Vagina (tissue), 2 donors: ENCODE data around the gene MSL2. TPM values are rescaled to one million over a fixed set of nuclear protein-coding genes. Genes with fewer than 3 reads are reported as not detected.
"Not testable (repeated sequence)": the region's sequence is repeated elsewhere in the genome, so short reads cannot be mapped to it uniquely, and the experiment has no call there.

Source experiments
- DNase-seq, 2 donors: peaks; one replicate each; pipeline ENCODE4 v3.0.0-alpha.2; 2017; ENCODE audit errors: extremely low spot score in 2 of 2
- H3K27ac ChIP-seq: fragments of 200-600 bp; sonication (generic); one replicate; pipeline ENCODE4 v1.5.1; 2019
- H3K27me3 ChIP-seq: fragments of 200-600 bp; sonication (generic); one replicate; pipeline ENCODE4 v1.5.1; 2019
- H3K36me3 ChIP-seq, 2 donors: fragments of 200-600 bp; sonication (generic); one replicate each; pipeline ENCODE4 v1.5.1; 2017 to 2019
- H3K4me1 ChIP-seq: fragments of 200-600 bp; sonication (generic); one replicate; pipeline ENCODE4 v1.5.1; 2019
- H3K4me3 ChIP-seq, 2 donors: fragments of 200-600 bp; sonication (generic); 1 replicate in 1 of 2; 2 replicates in 1 of 2; pipeline ENCODE4 v1.5.1; 2016 to 2019
- H3K9me3 ChIP-seq: fragments of 200-600 bp; sonication (generic); one replicate; pipeline ENCODE4 v1.5.1; 2019
- POLR2A ChIP-seq, 2 donors: fragments of 450-650 bp; IDR thresholded peaks; one replicate each; pipeline ENCODE4 v1.6.1; 2017; ENCODE audit warnings: antibody characterized with exemption in 2 of 2, mild to moderate bottlenecking in 2 of 2, moderate library complexity in 2 of 2
- POLR2AphosphoS5 ChIP-seq, 2 donors: sonication (generic); formaldehyde crosslinking; IDR thresholded peaks; one replicate each; pipeline ENCODE4 v1.9.0; 2017; ENCODE audit warnings: antibody characterized with exemption in 2 of 2, mild to moderate bottlenecking in 2 of 2, low read depth in 1 of 2; ENCODE audit not compliant: insufficient read depth in 1 of 2
- intact Hi-C: fragments of 100-400 bp; cut with DNase I; formaldehyde crosslinking; loops from one replicate; pipeline ENCODE4 v1.15.1; 2023
- total RNA-seq: library from RNA; depleted of rRNA; stranded (reverse); fragments of >200 nt; gene quantifications from one replicate; pipeline ENCODE4 v1.2.3, GENCODE V29; 2016
- TF ChIP-seq, protein P1 (sequence below), 3 experiments: fragments of 450-650 bp in 2 of 3; fragments of 200-600 bp in 1 of 3; sonication (generic) in 1 of 3; IDR thresholded peaks; one replicate each; pipeline ENCODE4 v1.5.1; 2017 to 2019; ENCODE audit warnings: antibody characterized with exemption in 3 of 3, mild to moderate bottlenecking in 2 of 3, moderate library complexity in 2 of 3

The MSL2 gene
- total RNA-seq, 1 donor from 2014 or later: 18.7 TPM

DNA sequence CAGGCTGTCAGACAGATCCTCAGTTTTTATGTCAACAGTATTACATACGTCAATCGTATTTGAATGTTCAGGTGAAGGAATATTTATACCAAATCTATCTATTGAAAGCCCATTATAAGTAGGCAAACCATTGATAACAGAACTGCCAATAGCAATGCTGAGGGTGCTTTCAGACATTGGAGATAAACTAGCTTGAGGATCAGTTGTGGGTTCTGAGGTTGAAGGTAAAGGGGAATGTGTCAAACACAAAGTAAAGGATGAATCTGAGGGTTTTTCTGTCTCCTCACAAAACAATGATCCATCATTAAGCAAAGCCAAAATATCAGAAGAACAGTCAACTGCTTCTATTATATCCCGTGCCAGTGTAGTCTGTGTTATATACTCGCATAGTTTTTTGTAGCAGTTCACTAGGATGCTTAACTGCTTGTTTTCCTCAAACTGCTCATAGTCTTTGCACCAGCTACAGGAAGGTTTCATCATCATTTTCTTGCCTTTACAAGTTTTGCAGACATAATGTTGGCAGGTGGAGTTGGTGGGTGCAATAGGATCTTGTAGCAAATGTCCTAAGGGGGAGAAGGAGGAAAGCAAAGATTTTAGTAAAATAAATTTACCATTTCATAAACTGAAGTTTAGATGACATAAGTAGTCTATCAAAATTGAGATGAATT lies 43.8 kb downstream of the MSL2 start:
- TF ChIP-seq POLR2A (IDR thresholded peaks at IDR 0.05): no peak
- no peak for TF ChIP-seq POLR2AphosphoS5 (IDR thresholded peaks at IDR 0.05; ENCODE audit: insufficient read depth in 1 of 2, low read depth in 1 of 2)
- TF ChIP-seq, protein P1, sequence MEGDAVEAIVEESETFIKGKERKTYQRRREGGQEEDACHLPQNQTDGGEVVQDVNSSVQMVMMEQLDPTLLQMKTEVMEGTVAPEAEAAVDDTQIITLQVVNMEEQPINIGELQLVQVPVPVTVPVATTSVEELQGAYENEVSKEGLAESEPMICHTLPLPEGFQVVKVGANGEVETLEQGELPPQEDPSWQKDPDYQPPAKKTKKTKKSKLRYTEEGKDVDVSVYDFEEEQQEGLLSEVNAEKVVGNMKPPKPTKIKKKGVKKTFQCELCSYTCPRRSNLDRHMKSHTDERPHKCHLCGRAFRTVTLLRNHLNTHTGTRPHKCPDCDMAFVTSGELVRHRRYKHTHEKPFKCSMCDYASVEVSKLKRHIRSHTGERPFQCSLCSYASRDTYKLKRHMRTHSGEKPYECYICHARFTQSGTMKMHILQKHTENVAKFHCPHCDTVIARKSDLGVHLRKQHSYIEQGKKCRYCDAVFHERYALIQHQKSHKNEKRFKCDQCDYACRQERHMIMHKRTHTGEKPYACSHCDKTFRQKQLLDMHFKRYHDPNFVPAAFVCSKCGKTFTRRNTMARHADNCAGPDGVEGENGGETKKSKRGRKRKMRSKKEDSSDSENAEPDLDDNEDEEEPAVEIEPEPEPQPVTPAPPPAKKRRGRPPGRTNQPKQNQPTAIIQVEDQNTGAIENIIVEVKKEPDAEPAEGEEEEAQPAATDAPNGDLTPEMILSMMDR (IDR thresholded peaks at IDR 0.05): no peak
- Histone ChIP-seq H3K27ac (no peak overlapping the region), H3K4me1 (peaks cover 73% of the 10 kb centered on the region), H3K27me3 (no peaks in the 10 kb centered on the region), H3K9me3 (no peaks in the 10 kb centered on the region), H3K4me3 (no peak overlapping the region), H3K36me3 (peaks cover 0 to 13% of the 10 kb centered on the region in 2 donors)
- intact Hi-C loops: no loop called here
- no peak for DNase-seq

DNA sequence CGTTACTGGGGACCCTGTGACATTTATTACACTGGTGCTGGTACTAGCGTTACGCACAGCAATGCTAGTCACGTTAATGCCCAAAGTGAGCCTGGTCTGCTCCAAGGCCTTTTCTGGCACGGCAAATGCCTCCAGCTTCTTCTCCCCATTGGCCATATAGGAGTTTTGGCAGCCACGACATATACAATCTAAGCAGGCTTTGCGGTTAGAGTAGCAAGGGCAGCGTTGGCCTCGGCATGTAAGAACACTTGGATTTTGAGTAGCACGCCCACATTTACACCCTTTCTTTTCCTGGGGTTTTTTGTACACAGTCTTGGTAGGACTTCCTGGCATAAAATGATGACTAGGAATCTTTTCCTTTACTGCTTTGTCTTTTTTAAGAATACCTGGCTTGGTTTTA lies 44.9 kb downstream of the MSL2 start:
- Histone ChIP-seq H3K4me3 (no peak overlapping the region), H3K27me3 (no peaks in the 10 kb centered on the region), H3K36me3 (peaks cover 0 to 13% of the 10 kb centered on the region in 2 donors), H3K4me1 (peaks cover 75% of the 10 kb centered on the region), H3K9me3 (no peaks in the 10 kb centered on the region), H3K27ac (no peak overlapping the region)
- intact Hi-C loops: no loop called here
- TF ChIP-seq POLR2A (IDR thresholded peaks at IDR 0.05) (no peak), POLR2AphosphoS5 (IDR thresholded peaks at IDR 0.05; ENCODE audit: insufficient read depth in 1 of 2, low read depth in 1 of 2) (no peak)
- TF ChIP-seq, protein P1 (IDR thresholded peaks at IDR 0.05): no peak
- no peak for DNase-seq

DNA sequence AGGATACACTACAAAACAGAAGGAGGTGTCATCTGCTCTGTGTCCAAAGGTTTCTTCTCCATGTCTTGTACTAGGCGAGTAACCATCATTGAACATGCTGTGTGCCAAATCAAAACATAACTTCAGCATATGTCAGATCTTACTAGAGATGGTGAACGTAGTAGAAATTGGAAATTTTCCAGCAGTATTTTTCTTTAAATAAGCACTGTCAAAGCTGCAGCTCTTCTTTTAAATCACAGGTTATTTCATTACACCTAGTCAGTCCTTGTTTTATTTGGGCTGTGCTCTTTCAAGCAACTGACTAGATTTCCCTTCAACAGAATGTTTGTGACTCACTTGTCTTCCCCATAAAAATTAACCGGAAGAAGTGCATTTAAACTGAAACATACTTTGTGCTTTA lies 46.5 kb downstream of the MSL2 start:
- no peak for TF ChIP-seq POLR2A (IDR thresholded peaks at IDR 0.05)
- TF ChIP-seq, protein P1 (IDR thresholded peaks at IDR 0.05): no peak
- TF ChIP-seq POLR2AphosphoS5 (IDR thresholded peaks at IDR 0.05; ENCODE audit: insufficient read depth in 1 of 2, low read depth in 1 of 2): no peak
- intact Hi-C loops: no loop called here
- no peaks in the 10 kb centered on the region for H3K27me3 ChIP-seq
- DNase-seq: no peak
- H3K9me3 ChIP-seq: no peaks in the 10 kb centered on the region
- H3K4me3 ChIP-seq: no peak overlapping the region
- H3K27ac ChIP-seq: no peak overlapping the region
- H3K36me3 ChIP-seq: peaks cover 0 to 20% of the 10 kb centered on the region in 2 donors
- H3K4me1 ChIP-seq: peaks cover 67% of the 10 kb centered on the region

DNA sequence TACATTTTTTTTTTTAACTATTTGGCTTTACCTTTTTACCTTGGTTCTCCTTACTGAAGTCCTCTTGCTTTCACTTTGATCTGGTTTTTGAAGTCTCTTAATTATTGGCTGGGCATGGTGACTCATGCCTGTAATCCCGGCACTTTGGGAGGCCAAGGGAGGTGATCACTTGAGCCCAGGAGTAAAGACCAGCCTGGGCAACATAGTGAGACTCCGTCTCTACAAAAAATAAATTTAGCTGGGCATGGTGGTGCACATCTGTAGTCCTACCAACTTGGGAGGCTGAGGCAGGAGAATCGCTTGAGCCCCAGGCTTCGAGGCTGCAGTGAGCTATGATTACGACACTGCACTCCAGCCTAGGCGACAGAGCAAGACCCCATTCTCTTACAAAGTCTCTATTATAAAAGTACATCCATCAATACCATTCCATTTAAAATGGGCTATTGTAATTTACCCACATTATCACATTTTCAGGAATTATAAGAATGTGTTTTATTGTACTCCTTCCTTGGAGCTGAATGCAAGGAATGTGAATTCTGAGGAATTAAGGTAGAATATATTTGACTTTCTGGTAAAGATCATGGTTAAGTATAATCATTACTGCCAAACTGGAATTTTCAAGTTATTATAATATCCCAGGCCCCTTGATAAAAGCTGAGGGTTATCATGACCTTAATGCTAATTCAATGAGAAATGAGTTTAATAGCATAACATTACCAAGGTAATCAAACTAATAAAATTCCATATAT lies 49.0 kb downstream of the MSL2 start:
- Histone ChIP-seq H3K4me3 (no peak overlapping the region), H3K27ac (no peak overlapping the region), H3K4me1 (peaks cover 52% of the 10 kb centered on the region), H3K36me3 (peaks cover 0 to 19% of the 10 kb centered on the region in 2 donors), H3K27me3 (no peaks in the 10 kb centered on the region), H3K9me3 (no peaks in the 10 kb centered on the region)
- no peak for DNase-seq
- intact Hi-C loops: no loop called here
- TF ChIP-seq POLR2A (IDR thresholded peaks at IDR 0.05) (no peak), POLR2AphosphoS5 (IDR thresholded peaks at IDR 0.05; ENCODE audit: insufficient read depth in 1 of 2, low read depth in 1 of 2) (no peak)
- TF ChIP-seq, protein P1 (IDR thresholded peaks at IDR 0.05): no peak

DNA sequence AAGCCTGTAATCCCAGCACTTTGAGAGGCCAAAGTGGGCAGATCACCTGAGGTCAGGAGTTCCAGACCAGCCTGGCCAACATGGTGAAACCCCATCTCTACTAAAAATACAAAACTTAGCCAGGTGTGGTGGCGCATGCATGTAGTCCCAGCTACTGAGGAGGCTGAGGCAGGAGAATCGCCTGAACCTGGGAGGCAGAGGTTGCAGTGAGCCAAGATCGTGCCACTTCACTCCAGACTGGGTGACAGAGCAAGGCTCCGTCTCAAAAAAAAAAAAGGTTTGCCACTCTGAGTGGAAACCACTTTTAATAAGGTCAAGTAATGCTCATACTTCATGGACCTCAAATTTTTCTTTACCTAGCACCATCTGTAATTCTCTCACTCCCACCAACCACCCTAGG lies 51.7 kb downstream of the MSL2 start:
- DNase-seq, H3K4me3 ChIP-seq, H3K9me3 ChIP-seq, H3K27ac ChIP-seq, intact Hi-C loops, H3K36me3 ChIP-seq, H3K27me3 ChIP-seq: not testable (repeated sequence)
- H3K4me1 ChIP-seq: peaks cover 35% of the 10 kb centered on the region
